ENCODE results near the gene TLE3.

DNA sequence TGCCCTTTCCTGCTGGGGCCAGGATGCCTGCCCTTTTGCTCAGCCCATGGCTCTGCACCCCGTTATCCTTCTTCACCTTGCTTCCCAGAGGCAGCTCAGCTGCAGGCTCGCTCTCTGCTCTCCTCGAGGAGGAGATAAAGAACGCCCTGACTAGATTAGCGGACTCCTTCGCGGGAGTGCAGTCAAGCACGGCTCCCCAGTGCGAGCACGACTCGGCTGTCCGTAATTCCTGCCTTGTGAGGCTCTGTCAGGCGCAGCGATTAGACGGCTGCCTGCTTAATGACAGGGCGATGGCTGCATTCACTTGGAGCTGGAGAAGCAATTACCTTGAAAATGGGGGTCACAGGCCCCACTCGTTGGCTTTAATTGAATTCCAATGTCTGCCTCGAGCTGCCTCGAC is 25.9 kb downstream of the TLE3 start:
- no peak for TF ChIP-seq YY1 (IDR thresholded peaks at IDR 0.05; ENCODE audit: insufficient read depth, insufficient read length)
- TF ChIP-seq ZNF274 (IDR thresholded peaks at IDR 0.05; ENCODE audit: low read depth, low read length) = no peak
- TF ChIP-seq SUZ12 (IDR thresholded peaks at IDR 0.05; ENCODE audit: extremely low read depth, insufficient read depth, insufficient read length) = no peak
